HepG2 (cell line): ENCODE data around the gene AKR1C4. TPM values are rescaled to one million over a fixed set of nuclear protein-coding genes. Genes with fewer than 3 reads are reported as not detected.

Experiments used
- ARNT2 ChIP-seq: sonication (generic); formaldehyde crosslinking; IDR thresholded peaks from 2 replicates; pipeline ENCODE4 v1.8.0; 2022; ENCODE audit warnings: mild to moderate bottlenecking, low read depth, missing genetic modification reagents, moderate library complexity
- ATF3 ChIP-seq: sonication (generic); formaldehyde crosslinking; IDR thresholded peaks from 2 replicates; pipeline ENCODE4 v1.4.0; 2020; ENCODE audit warnings: missing genetic modification reagents
- BCLAF1 ChIP-seq: fragments of 450-650 bp; IDR thresholded peaks from 2 replicates; pipeline ENCODE4 v1.6.1; 2017; ENCODE audit warnings: mild to moderate bottlenecking
- CEBPZ ChIP-seq: IDR thresholded peaks from 2 replicates; pipeline ENCODE4 v1.6.1; 2012; ENCODE audit warnings: low read length, improper control_type of control experiment
- CREB3 ChIP-seq: sonication (generic); formaldehyde crosslinking; IDR thresholded peaks from 2 replicates; pipeline ENCODE4 v1.5.0; 2020; ENCODE audit warnings: missing genetic modification reagents
- EEA1 ChIP-seq: sonication (generic); formaldehyde crosslinking; IDR thresholded peaks from 2 replicates; pipeline ENCODE4 v1.5.1; 2020; ENCODE audit warnings: mild to moderate bottlenecking, missing genetic modification reagents, borderline replicate concordance
- ELK4 ChIP-seq: sonication (generic); formaldehyde crosslinking; IDR thresholded peaks from 2 replicates; pipeline ENCODE4 v1.9.0; 2021; ENCODE audit warnings: missing genetic modification reagents, borderline replicate concordance
- ETV5 ChIP-seq: IDR thresholded peaks from 2 replicates; pipeline ENCODE4 v1.6.1; 2018; ENCODE audit warnings: missing biosample characterization, missing genetic modification reagents, inconsistent platforms, borderline replicate concordance
- HIVEP1 ChIP-seq: sonication (generic); formaldehyde crosslinking; IDR thresholded peaks from 2 replicates; pipeline ENCODE4 v1.4.0; 2020; ENCODE audit warnings: mild to moderate bottlenecking, missing genetic modification reagents
- HMG20A ChIP-seq: IDR thresholded peaks from 2 replicates; pipeline ENCODE4 v1.6.1; 2016; ENCODE audit warnings: borderline replicate concordance
- HNRNPL ChIP-seq: fragments of 200-400 bp; formaldehyde crosslinking; IDR thresholded peaks from 2 replicates; pipeline ENCODE4 v1.6.1; 2017; ENCODE audit warnings: mild to moderate bottlenecking, low read depth, low read length
- MAFF ChIP-seq: IDR thresholded peaks from 2 replicates; pipeline ENCODE4 v1.6.1; 2011; ENCODE audit warnings: low read depth, low read length, improper control_type of control experiment
- MTA3 ChIP-seq: sonication (generic); formaldehyde crosslinking; IDR thresholded peaks from 2 replicates; pipeline ENCODE4 v1.4.0; 2020; ENCODE audit warnings: missing genetic modification reagents
- PHF5A ChIP-seq: IDR thresholded peaks from one replicate; pipeline ENCODE4 v1.6.1; 2018; ENCODE audit warnings: low read depth, missing genetic modification reagents; ENCODE audit not compliant: unreplicated experiment
- REL ChIP-seq: sonication (generic); formaldehyde crosslinking; conservative IDR thresholded peaks from 2 replicates; pipeline ENCODE4 v1.8.0; 2022; ENCODE audit warnings: mild to moderate bottlenecking, missing genetic modification reagents, moderate library complexity
- TARDBP ChIP-seq: sonication (generic); formaldehyde crosslinking; IDR thresholded peaks from 2 replicates; pipeline ENCODE4 v1.8.0; 2022; ENCODE audit warnings: mild to moderate bottlenecking, missing genetic modification reagents
- XRCC5 ChIP-seq: fragments of 200-400 bp; formaldehyde crosslinking; optimal IDR thresholded peaks from 2 replicates; pipeline ENCODE3; 2017; ENCODE audit warnings: mild to moderate bottlenecking, low read length
- ZBTB44 ChIP-seq: sonication (generic); formaldehyde crosslinking; IDR thresholded peaks from 2 replicates; pipeline ENCODE4 v1.4.0; 2020; ENCODE audit warnings: missing genetic modification reagents
- ZNF10 ChIP-seq: sonication (generic); formaldehyde crosslinking; IDR thresholded peaks from 2 replicates; pipeline ENCODE4 v1.4.0; 2020; ENCODE audit warnings: mild to moderate bottlenecking, low read depth, missing genetic modification reagents, borderline replicate concordance
- ZNF224 ChIP-seq: sonication (generic); formaldehyde crosslinking; IDR thresholded peaks from 2 replicates; pipeline ENCODE4 v1.5.0; 2020; ENCODE audit warnings: mild to moderate bottlenecking, missing genetic modification reagents
- ZNF746 ChIP-seq: sonication (generic); formaldehyde crosslinking; IDR thresholded peaks from 2 replicates; pipeline ENCODE4 v1.8.0; 2022; ENCODE audit warnings: mild to moderate bottlenecking, missing genetic modification reagents
- polyA plus RNA-seq, 8 experiments: library from polyadenylated mRNA; depleted of rRNA in 3 of 8; stranded (reverse) in 7 of 8; unstranded in 1 of 8; fragments of >200 nt; fragmentation: Illumina TruSeq in 4 of 8; extraction: Trizol in 4 of 8; gene quantifications; 2 replicates each; pipeline versions ENCODE4 v1.2.1 to v1.2.3, GENCODE V29; 2011 to 2016; ENCODE audit warnings: low read depth in 4 of 8, missing spikeins in 1 of 8, mixed read lengths in 1 of 8; ENCODE audit not compliant: insufficient read depth in 1 of 8
- total RNA-seq, 5 experiments: library from RNA; depleted of rRNA; stranded (reverse); fragments of >200 nt; fragmentation: Illumina TruSeq; extraction: Trizol; gene quantifications; 2 replicates each; pipeline ENCODE4 v1.2.3, GENCODE V29; 2016; ENCODE audit warnings: low read depth in 1 of 5

Gene AKR1C4
- total and polyA plus RNA-seq, 2 of the 13 experiments (the other 11 are each of a cell fraction or from before 2014, with no cell fraction given) = 0.18 to 1.3 TPM

- TF ChIP-seq HIVEP1 (no peak), HMG20A (CRISPR knock-in tag) (peak; percentile 92), ZNF10 (no peak), CREB3 (CRISPR knock-in tag) (no peak), REL (CRISPR knock-in tag) (no peak), ZNF746 (CRISPR knock-in tag) (no peak), XRCC5 (no peak), ELK4 (CRISPR knock-in tag) (no peak), MTA3 (CRISPR knock-in tag) (no peak), BCLAF1 (no peak), CEBPZ (no peak), ZNF224 (no peak), ETV5 (peak; percentile 89; the same call in 1 of the 2 replicates), ZBTB44 (CRISPR knock-in tag) (no peak), ARNT2 (CRISPR knock-in tag) (no peak), PHF5A (CRISPR knock-in tag) (peak; percentile 82), EEA1 (CRISPR knock-in tag) (no peak), ATF3 (peak; percentile 33; the same call in 1 of the 2 replicates), TARDBP (CRISPR knock-in tag) (peak; percentile 83), HNRNPL (no peak), MAFF (no peak)
Measured at GRCh38 chr10:5243521-5243987, 46.9 kb downstream of the AKR1C4 start (continued).
